ENCODE measurements around the gene CTBP1. TPM values are rescaled to one million over a fixed set of nuclear protein-coding genes. Genes with fewer than 3 reads are reported as not detected.
"Not testable (repeated sequence)": the region's sequence is repeated elsewhere in the genome, so short reads cannot be mapped to it uniquely, and the experiment has no call there.

Gene CTBP1
- polyA plus RNA-seq, 3 donors, result 21.3 to 226 (median 42.1) TPM

DNA sequence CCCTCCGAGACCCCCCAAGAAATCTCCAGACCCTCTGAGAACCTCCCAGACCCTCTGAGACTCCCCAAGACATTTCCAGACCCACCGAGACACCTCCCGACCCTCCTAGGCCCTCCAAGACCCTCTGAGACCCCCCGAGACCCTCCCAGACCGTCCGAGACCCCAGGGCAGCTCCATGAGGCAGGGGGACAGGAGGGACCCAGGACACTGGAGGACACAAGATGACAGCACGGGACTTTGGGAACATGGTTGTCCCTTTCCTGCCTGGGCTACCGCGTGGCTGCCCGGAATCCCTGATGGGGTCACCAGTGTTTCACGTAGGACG lies 10.3 kb downstream of the CTBP1 start:
- Histone ChIP-seq H3K4me1 (ENCODE audit: control insufficient read depth in 1 of 2, insufficient read depth in 2 of 2, low read length in 2 of 2) (no peaks in the 10 kb centered on the region), H3K9ac (ENCODE audit: insufficient read depth, low read length, poor library complexity, severe bottlenecking) (no peak overlapping the region), H3K79me2 (ENCODE audit: insufficient read depth, low read length) (peaks cover 69% of the 10 kb centered on the region), H3K27ac (ENCODE audit: low read depth in 1 of 2, low read length in 2 of 2) (no peak overlapping the region), H3K4me3 (replicated peaks in 1 of 3; ENCODE audit: low read depth in 2 of 3, low read length in 3 of 3) (no peak overlapping the region), H3K9me3 (replicated peaks in 1 of 2; ENCODE audit: control insufficient read depth in 1 of 2, insufficient read depth in 1 of 2, low read length in 2 of 2) (no peaks in the 10 kb centered on the region), H3K36me3 (replicated peaks in 1 of 2; ENCODE audit: control insufficient read depth in 1 of 2, insufficient read depth in 2 of 2, low read length in 2 of 2) (peaks cover 74 to 86% of the 10 kb centered on the region in 2 donors), H3K27me3 (ENCODE audit: control insufficient read depth in 2 of 2, insufficient read depth in 2 of 2, low read length in 2 of 2) (no peaks in the 10 kb centered on the region), H2AFZ (ENCODE audit: insufficient read depth, low read depth, low read length, poor library complexity, severe bottlenecking) (no peak overlapping the region), H3K4me2 (replicated peaks; ENCODE audit: extremely low read depth, low read length, poor library complexity, severe bottlenecking) (no peak overlapping the region), H4K20me1 (ENCODE audit: insufficient read depth, low read length) (peaks cover 97% of the 10 kb centered on the region)
- Mint-ChIP-seq H3K4me3 (no peak overlapping the region), H3K27ac (peak overlapping the region in 3 of 7 donors; percentile 22 to 38 (median 24)), H3K9me3 (no peaks in the 10 kb centered on the region), H3K4me1 (peaks cover 5% of the 10 kb centered on the region), H3K27me3 (ENCODE audit: low read depth in 3 of 3) (no peaks in the 10 kb centered on the region), H3K36me3 (peaks cover 49 to 71% of the 10 kb centered on the region in 2 donors)
- intact Hi-C loops (cut with micrococcal nuclease), result no loop called here
- no peak for DNase-seq
- 96% methylated on average over 5 of the region's 12 CpGs for WGBS (ENCODE audit: insufficient coverage)
- TF ChIP-seq, protein P1, sequence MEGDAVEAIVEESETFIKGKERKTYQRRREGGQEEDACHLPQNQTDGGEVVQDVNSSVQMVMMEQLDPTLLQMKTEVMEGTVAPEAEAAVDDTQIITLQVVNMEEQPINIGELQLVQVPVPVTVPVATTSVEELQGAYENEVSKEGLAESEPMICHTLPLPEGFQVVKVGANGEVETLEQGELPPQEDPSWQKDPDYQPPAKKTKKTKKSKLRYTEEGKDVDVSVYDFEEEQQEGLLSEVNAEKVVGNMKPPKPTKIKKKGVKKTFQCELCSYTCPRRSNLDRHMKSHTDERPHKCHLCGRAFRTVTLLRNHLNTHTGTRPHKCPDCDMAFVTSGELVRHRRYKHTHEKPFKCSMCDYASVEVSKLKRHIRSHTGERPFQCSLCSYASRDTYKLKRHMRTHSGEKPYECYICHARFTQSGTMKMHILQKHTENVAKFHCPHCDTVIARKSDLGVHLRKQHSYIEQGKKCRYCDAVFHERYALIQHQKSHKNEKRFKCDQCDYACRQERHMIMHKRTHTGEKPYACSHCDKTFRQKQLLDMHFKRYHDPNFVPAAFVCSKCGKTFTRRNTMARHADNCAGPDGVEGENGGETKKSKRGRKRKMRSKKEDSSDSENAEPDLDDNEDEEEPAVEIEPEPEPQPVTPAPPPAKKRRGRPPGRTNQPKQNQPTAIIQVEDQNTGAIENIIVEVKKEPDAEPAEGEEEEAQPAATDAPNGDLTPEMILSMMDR (IDR thresholded peaks at IDR 0.05), result no peak

DNA sequence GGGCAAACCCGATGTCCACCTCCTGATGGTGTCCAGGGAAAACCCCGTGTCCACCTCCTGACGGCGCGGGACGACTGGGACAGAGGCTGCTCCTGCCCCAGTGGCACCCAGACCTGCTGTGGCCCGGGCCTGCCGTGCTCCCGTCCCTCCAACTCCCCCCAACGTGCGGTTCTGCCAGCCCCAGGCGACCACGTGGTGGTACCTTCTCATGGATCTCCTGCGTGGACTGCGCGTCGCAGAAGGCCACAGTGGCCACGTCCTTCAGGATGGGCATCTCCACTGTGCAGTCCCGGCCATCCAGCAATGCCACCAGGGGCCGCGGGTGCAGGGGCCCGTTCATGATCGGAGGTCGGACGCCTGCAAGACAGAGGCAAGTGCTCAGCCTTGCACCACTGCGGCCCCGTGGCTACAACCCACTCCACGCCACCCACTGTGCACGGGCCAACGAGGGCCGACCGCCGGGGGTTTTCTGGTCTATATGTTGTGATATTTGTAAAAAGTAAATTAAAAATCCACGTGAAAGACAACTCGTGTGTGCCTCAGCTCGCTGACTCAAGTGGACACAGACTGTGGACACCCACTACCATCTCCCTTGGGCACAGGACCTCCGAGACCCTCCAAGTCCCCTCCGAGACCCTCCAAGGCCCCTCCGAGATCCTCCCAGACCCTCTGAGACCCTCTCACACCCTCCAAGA lies 10.8 kb downstream of the CTBP1 start:
- TF ChIP-seq, protein P1 (IDR thresholded peaks at IDR 0.05), result no peak
- Histone ChIP-seq H3K79me2 (ENCODE audit: insufficient read depth, low read length) (peaks cover 67% of the 10 kb centered on the region), H3K9ac (ENCODE audit: insufficient read depth, low read length, poor library complexity, severe bottlenecking) (no peak overlapping the region), H4K20me1 (ENCODE audit: insufficient read depth, low read length) (peaks cover 97% of the 10 kb centered on the region), H3K27ac (ENCODE audit: low read depth in 1 of 2, low read length in 2 of 2) (no peak overlapping the region), H3K4me1 (ENCODE audit: control insufficient read depth in 1 of 2, insufficient read depth in 2 of 2, low read length in 2 of 2) (no peaks in the 10 kb centered on the region), H3K4me3 (replicated peaks in 1 of 3; ENCODE audit: low read depth in 2 of 3, low read length in 3 of 3) (no peak overlapping the region), H3K27me3 (ENCODE audit: control insufficient read depth in 2 of 2, insufficient read depth in 2 of 2, low read length in 2 of 2) (no peaks in the 10 kb centered on the region), H3K4me2 (replicated peaks; ENCODE audit: extremely low read depth, low read length, poor library complexity, severe bottlenecking) (no peak overlapping the region), H3K36me3 (replicated peaks in 1 of 2; ENCODE audit: control insufficient read depth in 1 of 2, insufficient read depth in 2 of 2, low read length in 2 of 2) (peaks cover 79 to 91% of the 10 kb centered on the region in 2 donors), H2AFZ (ENCODE audit: insufficient read depth, low read depth, low read length, poor library complexity, severe bottlenecking) (no peak overlapping the region), H3K9me3 (replicated peaks in 1 of 2; ENCODE audit: control insufficient read depth in 1 of 2, insufficient read depth in 1 of 2, low read length in 2 of 2) (no peaks in the 10 kb centered on the region)
- peaks cover 52 to 75% of the 10 kb centered on the region in 2 donors for H3K36me3 Mint-ChIP-seq
- WGBS (ENCODE audit: insufficient coverage), result 97% methylated on average over 31 of the region's 39 CpGs
- H3K4me3 Mint-ChIP-seq, result no peak overlapping the region
- peaks cover 4% of the 10 kb centered on the region for H3K4me1 Mint-ChIP-seq
- no peaks in the 10 kb centered on the region for H3K27me3 Mint-ChIP-seq (ENCODE audit: low read depth in 3 of 3)
- intact Hi-C loops (cut with micrococcal nuclease), result no loop called here
- peak overlapping the region in 1 of 7 donors; percentile 24 for H3K27ac Mint-ChIP-seq
- no peaks in the 10 kb centered on the region for H3K9me3 Mint-ChIP-seq
- no peak for DNase-seq

DNA sequence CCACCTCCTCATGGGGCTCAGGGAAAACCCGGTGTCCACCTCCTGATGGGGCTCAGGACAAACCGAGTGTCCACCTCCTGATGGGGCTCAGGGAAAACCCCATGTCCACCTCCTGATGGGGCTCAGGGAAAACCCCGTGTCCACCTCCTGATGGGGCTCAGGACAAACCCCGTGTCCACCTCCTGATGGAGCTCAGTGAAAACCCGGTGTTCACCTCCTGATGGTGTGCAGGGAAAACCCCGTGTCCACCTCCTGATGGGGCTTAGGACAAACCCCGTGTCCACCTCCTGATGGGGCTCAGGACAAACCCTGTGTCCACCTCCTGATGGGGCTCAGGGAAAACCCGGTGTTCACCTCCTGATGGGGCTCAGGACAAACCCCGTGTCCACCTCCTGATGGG lies 11.7 kb downstream of the CTBP1 start:
- H3K79me2 ChIP-seq (ENCODE audit: insufficient read depth, low read length), result peaks cover 63% of the 10 kb centered on the region

More for the DNA sequence above, 11.7 kb downstream of the CTBP1 start:
- DNase-seq; H3K9ac ChIP-seq (ENCODE audit: insufficient read depth, low read length, poor library complexity, severe bottlenecking); H3K27ac ChIP-seq (ENCODE audit: low read depth in 1 of 2, low read length in 2 of 2); H3K4me1 ChIP-seq (ENCODE audit: control insufficient read depth in 1 of 2, insufficient read depth in 2 of 2, low read length in 2 of 2); H3K4me1 Mint-ChIP-seq; H3K4me3 Mint-ChIP-seq; H3K9me3 Mint-ChIP-seq; H3K9me3 ChIP-seq (replicated peaks in 1 of 2; ENCODE audit: control insufficient read depth in 1 of 2, insufficient read depth in 1 of 2, low read length in 2 of 2); H3K27me3 Mint-ChIP-seq (ENCODE audit: low read depth in 3 of 3); intact Hi-C loops (cut with micrococcal nuclease); H3K27me3 ChIP-seq (ENCODE audit: control insufficient read depth in 2 of 2, insufficient read depth in 2 of 2, low read length in 2 of 2); H3K4me2 ChIP-seq (replicated peaks; ENCODE audit: extremely low read depth, low read length, poor library complexity, severe bottlenecking); H2AFZ ChIP-seq (ENCODE audit: insufficient read depth, low read depth, low read length, poor library complexity, severe bottlenecking); H3K27ac Mint-ChIP-seq; H3K4me3 ChIP-seq (replicated peaks in 1 of 3; ENCODE audit: low read depth in 2 of 3, low read length in 3 of 3): not testable (repeated sequence)
- Histone ChIP-seq H4K20me1 (ENCODE audit: insufficient read depth, low read length) (peaks cover 97% of the 10 kb centered on the region), H3K36me3 (replicated peaks in 1 of 2; ENCODE audit: control insufficient read depth in 1 of 2, insufficient read depth in 2 of 2, low read length in 2 of 2) (peaks cover 88 to 99% of the 10 kb centered on the region in 2 donors)
- peaks cover 56 to 76% of the 10 kb centered on the region in 2 donors for H3K36me3 Mint-ChIP-seq
- WGBS (ENCODE audit: insufficient coverage), result 98% methylated on average over 9 of the region's 9 CpGs
